ENCODE data around the gene ALDH1A1.

ALDH1A1 gene

GRCh38 chr9:72917892-72918509 lies 34.9 kb downstream of the ALDH1A1 start:
- no peak for DNase-seq (ENCODE audit: low read depth)

- no peak for DNase-seq (ENCODE audit: low read depth)
These were observed 37.2 kb downstream of the ALDH1A1 start for GRCh38 chr9:72915659-72916058.

- no peak for DNase-seq (ENCODE audit: low read depth)
These were observed 38.1 kb downstream of the ALDH1A1 start for GRCh38 chr9:72914750-72915149.

- no peak for DNase-seq (ENCODE audit: low read depth)
These were observed 39.4 kb downstream of the ALDH1A1 start for GRCh38 chr9:72913382-72914009.

- DNase-seq (ENCODE audit: low read depth), result no peak
These were observed 40.1 kb downstream of the ALDH1A1 start for GRCh38 chr9:72912476-72913381.

- no peak for DNase-seq (ENCODE audit: low read depth)
These were observed 41.0 kb downstream of the ALDH1A1 start for GRCh38 chr9:72911816-72912215.

GRCh38 chr9:72911247-72911775 lies 41.5 kb downstream of the ALDH1A1 start:
- no peak for DNase-seq (ENCODE audit: low read depth)

GRCh38 chr9:72909428-72909827 lies 43.4 kb downstream of the ALDH1A1 start:
- no peak for DNase-seq (ENCODE audit: low read depth)

- DNase-seq (ENCODE audit: low read depth), result no peak
These were observed 45.4 kb downstream of the ALDH1A1 start for GRCh38 chr9:72907421-72907820.

GRCh38 chr9:72906810-72907209 lies 46.0 kb downstream of the ALDH1A1 start:
- DNase-seq (ENCODE audit: low read depth), result no peak

- DNase-seq (ENCODE audit: low read depth), result no peak
These were observed 47.1 kb downstream of the ALDH1A1 start for GRCh38 chr9:72905514-72906480.

- DNase-seq (ENCODE audit: low read depth), result no peak
These were observed 48.4 kb downstream of the ALDH1A1 start for GRCh38 chr9:72904267-72905093.

- no peak for DNase-seq (ENCODE audit: low read depth)
These were observed 49.8 kb downstream of the ALDH1A1 start for GRCh38 chr9:72903103-72903502.

GRCh38 chr9:72902268-72902667 lies 50.6 kb downstream of the ALDH1A1 start:
- DNase-seq (ENCODE audit: low read depth), result no peak

- no peak for DNase-seq (ENCODE audit: low read depth)
These were observed 52.9 kb downstream of the ALDH1A1 start for GRCh38 chr9:72899734-72900477.

GRCh38 chr9:72898784-72899733 lies 53.8 kb downstream of the ALDH1A1 start:
- no peak for DNase-seq (ENCODE audit: low read depth)

GRCh38 chr9:72898360-72898759 lies 54.5 kb downstream of the ALDH1A1 start:
- no peak for DNase-seq (ENCODE audit: low read depth)

- no peak for DNase-seq (ENCODE audit: low read depth)
These were observed 55.7 kb downstream of the ALDH1A1 start for GRCh38 chr9:72897069-72897649.
